GM12891 (cell line): Measurements from ENCODE around the gene NXN.
"Not testable (repeated sequence)": the region's sequence is repeated elsewhere in the genome, so short reads cannot be mapped to it uniquely, and the experiment has no call there.

Source experiments
- DNase-seq: peaks from one replicate; pipeline ENCODE4 v3.0.0; 2011; ENCODE audit warnings: low spot score; ENCODE audit not compliant: insufficient read length
- FAIRE-seq: peaks from 2 replicates; lab custom pipeline; 2011; peaks lifted over from hg19 to GRCh38; lab: Jason Lieb, UNC
- PAX5 ChIP-seq: IDR thresholded peaks from 2 replicates; pipeline ENCODE4 v1.6.1; 2011; ENCODE audit warnings: low read length, moderate library complexity, mild to moderate bottlenecking; ENCODE audit not compliant: insufficient read depth, severe bottlenecking
- POLR2A ChIP-seq: IDR thresholded peaks from 2 replicates; pipeline ENCODE4 v1.6.1; 2011; ENCODE audit warnings: low read depth, low read length, control low read depth
- POLR2AphosphoS5 ChIP-seq: IDR thresholded peaks from 2 replicates; pipeline ENCODE4 v1.6.1; 2011; ENCODE audit warnings: low read depth, low read length, control low read depth
- POU2F2 ChIP-seq: IDR thresholded peaks from 2 replicates; pipeline ENCODE4 v1.6.1; 2011; ENCODE audit warnings: low read depth, mild to moderate bottlenecking, control low read depth, low read length, moderate library complexity
- SPI1 ChIP-seq: IDR thresholded peaks from 2 replicates; pipeline ENCODE4 v1.6.1; 2011; ENCODE audit warnings: low read depth, low read length, control low read depth
- TAF1 ChIP-seq: IDR thresholded peaks from 2 replicates; pipeline ENCODE4 v1.6.1; 2011; ENCODE audit warnings: low read depth, low read length, control low read depth

NXN gene

DNA sequence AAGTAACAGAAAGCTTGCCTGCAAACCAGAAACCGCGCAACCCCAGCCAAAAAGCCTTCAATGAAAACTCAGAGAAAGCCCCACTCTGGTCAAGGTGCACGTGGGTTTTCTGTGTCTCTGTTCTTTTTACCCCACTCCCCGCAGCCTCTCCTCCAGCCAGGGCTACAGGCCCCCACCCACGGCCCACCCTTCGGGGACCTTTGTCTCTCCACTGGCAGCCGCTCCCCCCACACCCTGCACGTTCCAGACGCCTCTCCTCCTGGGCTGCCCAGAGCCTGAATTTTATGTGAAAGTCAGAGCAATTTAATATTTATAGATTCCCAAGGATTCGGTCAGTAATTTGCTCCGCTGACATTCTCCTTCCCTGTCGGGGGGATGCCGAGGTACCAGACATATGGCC is 173.2 kb downstream of the NXN start:
- FAIRE-seq (no peak), DNase-seq (no peak)
- TF ChIP-seq PAX5, result no peak

DNA sequence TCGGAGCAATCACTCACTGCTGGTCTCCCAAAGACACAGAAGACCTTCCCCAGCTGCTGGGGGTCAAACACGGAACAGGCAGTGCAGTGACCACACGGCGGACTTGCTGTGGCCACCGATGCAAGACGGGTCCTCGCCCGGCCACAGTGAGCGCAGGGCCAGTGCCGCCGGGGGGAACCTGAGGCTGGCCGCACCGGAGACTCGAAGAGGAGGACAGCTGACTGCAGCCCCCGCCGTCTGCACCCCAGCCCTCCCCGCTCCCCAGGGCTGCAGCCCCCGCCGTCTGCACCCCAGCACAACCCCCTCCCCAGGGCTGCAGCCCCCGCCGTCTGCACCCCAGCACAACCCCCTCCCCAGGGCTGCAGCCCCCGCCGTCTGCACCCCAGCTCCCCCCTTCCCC is 173.7 kb downstream of the NXN start:
- DNase-seq, FAIRE-seq: not testable (repeated sequence)

DNA sequence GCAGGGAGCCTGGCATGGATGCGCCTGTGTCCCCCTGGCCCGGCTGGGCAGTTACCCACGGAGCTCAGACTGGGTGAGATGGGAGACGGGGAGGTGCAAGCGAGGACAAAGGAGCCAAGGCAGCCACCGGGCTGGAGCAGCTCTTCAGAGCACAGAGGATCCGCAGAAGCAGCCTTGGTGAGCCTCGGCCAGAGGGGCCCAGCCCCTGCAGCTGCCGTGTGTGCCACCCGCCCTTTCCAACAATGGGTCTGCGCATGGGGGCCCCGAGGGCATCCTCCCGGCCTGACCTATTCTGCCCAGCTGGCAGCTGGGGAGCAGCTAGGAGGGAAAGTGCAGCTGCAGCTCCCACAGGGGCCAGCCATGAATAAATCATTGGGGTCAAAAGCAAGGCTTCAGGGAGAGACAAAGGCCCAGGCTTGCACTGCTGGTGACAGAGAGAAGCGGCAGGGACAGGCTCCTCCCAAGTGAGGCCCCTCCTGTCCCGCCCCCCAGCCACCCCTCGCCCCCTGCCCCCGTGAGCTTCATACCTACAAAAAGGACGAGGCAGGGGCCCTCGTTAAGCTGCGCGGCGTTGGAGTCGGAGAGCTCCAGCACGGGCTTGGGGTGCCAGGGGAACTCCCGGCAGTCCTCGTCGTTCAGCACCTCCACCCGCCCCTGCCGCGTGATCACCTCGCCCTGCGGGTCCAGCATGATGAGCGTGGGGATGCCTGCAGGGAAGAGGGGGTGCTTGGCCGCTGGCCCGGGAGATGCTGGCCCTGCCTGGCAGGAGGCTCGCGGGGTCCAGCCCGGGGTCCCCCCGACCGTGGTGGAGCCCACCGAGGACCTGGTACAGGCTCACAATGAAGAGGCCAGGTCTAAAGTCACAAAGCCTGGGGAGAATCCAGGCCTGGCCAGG is 174.8 kb downstream of the NXN start:
- DNase-seq (no peak), FAIRE-seq (no peak)
- TF ChIP-seq SPI1, result no peak
- no peak for TF ChIP-seq POLR2AphosphoS5
- no peak for TF ChIP-seq POU2F2
- TF ChIP-seq PAX5, result no peak
- TF ChIP-seq POLR2A, result no peak
- TF ChIP-seq TAF1, result no peak

DNA sequence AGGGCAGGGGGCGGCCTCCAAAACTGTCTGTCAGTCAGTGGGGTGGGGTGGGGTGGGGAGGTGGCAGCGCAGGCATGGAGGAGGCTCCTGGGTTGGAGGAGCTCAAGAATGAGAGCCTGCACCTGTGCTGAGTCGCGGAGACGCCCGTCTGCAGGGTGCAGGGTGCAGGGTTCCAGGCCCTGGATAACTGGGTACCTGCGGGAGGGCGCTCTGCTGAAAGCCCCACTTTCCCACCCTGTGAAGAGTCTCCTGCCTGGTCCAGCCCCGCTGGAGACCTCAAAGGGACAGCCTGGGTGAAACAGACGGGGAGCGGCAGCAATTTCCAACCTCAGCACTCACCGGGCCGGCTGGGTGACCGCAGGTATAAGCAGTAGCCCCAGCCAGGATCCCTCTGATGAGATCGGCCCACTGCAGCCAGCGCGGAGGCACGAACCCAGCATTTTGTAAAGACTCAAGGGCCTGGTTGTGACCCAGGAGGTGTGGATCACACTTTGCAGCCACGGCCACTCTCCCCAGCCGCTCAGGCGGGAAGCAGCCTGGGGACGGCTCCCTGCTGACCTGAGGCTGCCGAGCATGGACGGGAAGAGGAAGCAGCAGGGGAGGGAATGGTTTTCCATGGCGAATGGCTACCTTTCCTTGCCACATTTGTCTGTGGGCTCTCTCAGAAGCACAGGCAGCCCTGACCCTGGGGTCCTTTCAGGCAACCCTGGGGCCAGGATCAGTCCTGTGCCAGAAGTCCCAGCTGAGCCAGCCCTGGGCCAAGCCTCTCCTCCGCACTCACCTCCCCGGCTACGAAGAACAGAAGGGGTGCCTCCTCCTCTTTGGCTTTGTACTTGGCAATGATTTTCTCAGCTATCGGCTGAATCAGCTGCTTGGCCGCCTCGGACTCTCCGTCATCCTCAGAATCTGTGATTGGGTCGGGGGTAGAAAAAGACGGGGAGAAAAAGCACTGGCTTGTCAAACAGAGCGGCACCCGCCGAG is 176.4 kb downstream of the NXN start:
- no peak for DNase-seq
- FAIRE-seq, result no peak
- TF ChIP-seq POLR2A (no peak), POLR2AphosphoS5 (no peak), PAX5 (no peak), SPI1 (no peak), TAF1 (no peak), POU2F2 (no peak)

DNA sequence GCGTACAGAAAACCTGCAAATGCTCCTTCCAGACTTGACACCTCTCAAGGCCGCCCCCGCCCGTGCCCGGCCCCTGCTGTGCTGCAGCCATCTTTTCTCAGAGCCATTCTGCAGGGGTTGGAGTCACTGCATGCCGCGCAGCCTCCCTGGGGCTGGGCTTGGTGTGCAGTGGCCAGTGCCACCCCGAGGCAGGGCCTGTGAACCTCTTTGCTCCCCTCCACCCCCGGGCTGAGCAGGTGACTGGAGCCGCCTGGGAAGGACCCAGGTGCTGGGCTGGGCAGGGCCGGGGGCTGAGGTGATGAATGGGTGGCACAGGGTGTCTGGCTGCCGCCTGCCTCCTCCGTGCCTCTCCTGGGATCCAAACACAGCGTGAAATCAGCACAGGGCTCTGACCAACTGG is 177.1 kb downstream of the NXN start:
- FAIRE-seq (no peak), DNase-seq (no peak)
- TF ChIP-seq POU2F2, result no peak
- no peak for TF ChIP-seq PAX5
- TF ChIP-seq POLR2AphosphoS5, result no peak
- TF ChIP-seq TAF1, result no peak
- TF ChIP-seq SPI1, result no peak
- no peak for TF ChIP-seq POLR2A

DNA sequence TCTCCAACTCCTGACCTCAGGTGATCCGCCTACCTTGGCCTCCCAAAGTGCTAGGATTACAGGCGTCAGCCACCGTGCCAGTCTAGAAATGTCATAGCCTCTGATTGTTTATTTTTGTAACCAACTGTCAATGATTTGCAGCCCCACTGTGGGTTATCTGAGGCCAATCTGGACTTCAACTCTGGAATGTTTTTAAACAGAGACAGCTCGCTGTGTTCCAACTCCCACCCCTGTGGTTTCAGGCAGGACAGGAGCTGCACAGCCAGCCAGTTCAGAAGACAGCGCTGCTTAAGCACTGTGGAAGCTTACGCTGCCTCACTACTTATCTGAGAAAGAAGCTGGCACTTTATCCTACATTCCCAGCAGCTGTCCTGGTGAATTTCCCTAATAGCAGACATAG is 177.9 kb downstream of the NXN start:
- DNase-seq (no peak), FAIRE-seq (no peak)
- TF ChIP-seq POLR2AphosphoS5, result no peak
- TF ChIP-seq POLR2A, result no peak
- no peak for TF ChIP-seq POU2F2
- TF ChIP-seq SPI1, result no peak
- no peak for TF ChIP-seq TAF1
- TF ChIP-seq PAX5, result no peak

DNA sequence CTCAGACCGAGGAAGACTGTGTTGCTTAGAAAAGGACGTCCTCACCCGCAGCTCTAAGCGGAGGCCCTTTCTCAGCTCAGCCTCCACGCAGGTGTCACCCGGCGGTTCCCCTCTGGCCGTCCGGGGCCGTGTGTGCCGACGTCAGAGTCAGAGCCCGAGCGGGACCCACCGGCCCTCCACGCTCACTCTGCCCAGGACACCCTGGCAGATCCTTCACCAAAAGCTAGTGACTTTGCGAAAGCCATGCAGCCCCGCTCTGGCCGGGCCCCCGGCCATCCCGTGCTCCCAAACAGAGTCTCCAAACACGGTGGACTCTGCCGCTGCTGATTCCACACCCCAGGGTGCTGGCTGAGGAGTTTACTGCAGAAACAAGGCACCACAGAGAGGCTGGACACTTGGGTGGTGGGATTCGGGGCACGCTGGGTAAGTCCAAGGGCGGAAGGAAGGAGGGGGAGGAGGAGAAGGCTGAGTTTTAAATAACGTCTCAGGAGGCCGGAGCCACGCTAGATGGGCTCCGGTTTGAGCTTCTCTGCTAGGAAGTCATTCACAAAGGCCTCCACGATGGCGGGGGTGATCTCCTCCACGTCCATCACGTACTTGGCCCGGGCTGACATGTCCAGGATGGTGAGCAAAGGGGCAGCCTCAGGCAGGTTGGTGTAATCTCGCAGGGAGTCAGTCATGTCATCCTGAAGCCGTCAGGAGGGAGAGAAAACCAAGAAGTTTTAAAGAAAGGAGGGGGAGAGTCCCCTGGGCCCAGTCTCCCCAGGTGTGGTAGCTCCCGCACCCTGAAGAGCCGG is 178.9 kb downstream of the NXN start:
- FAIRE-seq (no peak), DNase-seq (no peak)
- TF ChIP-seq SPI1 (no peak), PAX5 (no peak), POLR2AphosphoS5 (no peak), POLR2A (no peak), POU2F2 (no peak), TAF1 (no peak)

DNA sequence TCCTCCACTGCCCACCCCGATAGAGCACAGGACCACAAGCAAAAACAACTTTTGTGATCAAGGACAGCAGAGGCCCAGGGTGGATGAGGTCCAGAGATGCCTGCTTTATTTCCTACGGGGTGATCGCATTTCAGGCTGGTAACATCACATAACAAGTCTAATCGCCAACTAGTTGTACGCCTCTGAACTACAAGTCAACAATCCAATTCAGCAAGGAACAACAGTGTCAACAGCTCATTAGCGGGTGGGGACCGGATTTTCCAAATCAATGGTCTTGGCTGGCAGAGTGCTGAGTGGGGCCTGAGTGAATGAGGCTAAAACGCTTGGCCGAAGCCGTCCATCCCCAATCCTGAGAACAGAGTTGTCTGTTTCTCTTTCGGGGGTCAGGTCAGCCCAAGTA is 180.3 kb downstream of the NXN start:
- DNase-seq (no peak), FAIRE-seq (no peak)
- TF ChIP-seq POLR2AphosphoS5, result no peak
- TF ChIP-seq TAF1, result no peak
- TF ChIP-seq POLR2A, result no peak
- no peak for TF ChIP-seq POU2F2
- TF ChIP-seq PAX5, result no peak
- no peak for TF ChIP-seq SPI1

DNA sequence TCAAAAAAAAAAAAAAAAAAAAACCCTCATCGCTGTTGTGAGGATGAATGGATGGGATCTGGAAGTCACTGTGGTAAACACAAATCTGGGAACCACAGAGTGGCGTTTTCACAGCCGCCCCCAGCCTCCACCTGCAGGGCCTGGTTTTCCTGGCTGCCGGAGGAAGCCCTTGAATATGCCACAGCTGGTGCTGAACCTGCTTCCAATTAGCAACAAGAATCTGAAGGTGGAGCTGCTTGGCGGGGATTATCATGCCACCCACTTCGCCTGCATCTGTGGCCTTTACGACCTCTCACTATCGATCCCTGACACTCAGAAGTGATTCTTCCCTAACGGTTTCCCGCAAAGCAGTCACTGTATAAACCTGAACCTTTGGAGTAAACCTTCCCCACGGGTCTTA is 181.3 kb downstream of the NXN start:
- FAIRE-seq (no peak), DNase-seq (no peak)
- TF ChIP-seq SPI1, result no peak
- no peak for TF ChIP-seq POLR2AphosphoS5
- TF ChIP-seq POLR2A, result no peak
- no peak for TF ChIP-seq TAF1
- TF ChIP-seq POU2F2, result no peak
- TF ChIP-seq PAX5, result no peak
